NCI-H1105 treated with DMSO at 0.1 percent for 48 hours (cell line): Measurements from ENCODE around the gene RNF135.
A peak's percentile ranks its signal among the peaks of the same experiment; 100 is the strongest.
"Not testable (repeated sequence)": the region's sequence is repeated elsewhere in the genome, so short reads cannot be mapped to it uniquely, and the experiment has no call there.

ENCODE experiments used
- DNase-seq: peaks from one replicate; lab custom pipeline; 2025; lab: John Stamatoyannopoulos, UW

The RNF135 gene, protein sequence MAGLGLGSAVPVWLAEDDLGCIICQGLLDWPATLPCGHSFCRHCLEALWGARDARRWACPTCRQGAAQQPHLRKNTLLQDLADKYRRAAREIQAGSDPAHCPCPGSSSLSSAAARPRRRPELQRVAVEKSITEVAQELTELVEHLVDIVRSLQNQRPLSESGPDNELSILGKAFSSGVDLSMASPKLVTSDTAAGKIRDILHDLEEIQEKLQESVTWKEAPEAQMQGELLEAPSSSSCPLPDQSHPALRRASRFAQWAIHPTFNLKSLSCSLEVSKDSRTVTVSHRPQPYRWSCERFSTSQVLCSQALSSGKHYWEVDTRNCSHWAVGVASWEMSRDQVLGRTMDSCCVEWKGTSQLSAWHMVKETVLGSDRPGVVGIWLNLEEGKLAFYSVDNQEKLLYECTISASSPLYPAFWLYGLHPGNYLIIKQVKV

DNA sequence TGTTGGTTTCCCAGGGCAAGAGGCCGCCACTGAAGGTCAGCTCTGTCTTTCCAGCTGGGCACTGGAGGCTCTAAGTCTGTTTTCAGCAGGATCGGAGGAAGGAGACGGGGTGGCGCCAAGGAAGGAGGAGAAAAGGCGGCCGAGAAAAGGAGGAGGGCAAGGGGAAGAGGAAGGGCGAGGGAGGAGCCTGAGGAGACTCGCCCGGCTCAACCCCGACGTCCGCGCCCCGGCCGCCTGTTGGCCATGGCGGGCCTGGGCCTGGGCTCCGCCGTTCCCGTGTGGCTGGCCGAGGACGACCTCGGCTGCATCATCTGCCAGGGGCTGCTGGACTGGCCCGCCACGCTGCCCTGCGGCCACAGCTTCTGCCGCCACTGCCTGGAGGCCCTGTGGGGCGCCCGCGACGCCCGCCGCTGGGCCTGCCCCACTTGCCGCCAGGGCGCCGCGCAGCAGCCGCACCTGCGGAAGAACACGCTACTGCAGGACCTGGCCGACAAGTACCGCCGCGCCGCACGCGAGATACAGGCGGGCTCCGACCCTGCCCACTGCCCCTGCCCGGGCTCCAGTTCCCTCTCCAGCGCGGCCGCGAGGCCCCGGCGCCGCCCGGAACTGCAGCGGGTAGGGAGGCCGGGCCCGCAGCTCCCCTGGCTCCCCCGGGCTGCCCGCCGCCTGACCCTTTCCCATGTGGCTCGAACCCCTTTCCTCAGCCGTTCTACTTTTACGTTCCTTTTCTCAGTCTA is at the start of gene RNF135:
Gene RNF135, plus strand, starts transcription at position 209 of the 737 bp plus-strand sequence. Its CDS starts 35 bp downstream, at position 244.
- no peak for DNase-seq

DNA sequence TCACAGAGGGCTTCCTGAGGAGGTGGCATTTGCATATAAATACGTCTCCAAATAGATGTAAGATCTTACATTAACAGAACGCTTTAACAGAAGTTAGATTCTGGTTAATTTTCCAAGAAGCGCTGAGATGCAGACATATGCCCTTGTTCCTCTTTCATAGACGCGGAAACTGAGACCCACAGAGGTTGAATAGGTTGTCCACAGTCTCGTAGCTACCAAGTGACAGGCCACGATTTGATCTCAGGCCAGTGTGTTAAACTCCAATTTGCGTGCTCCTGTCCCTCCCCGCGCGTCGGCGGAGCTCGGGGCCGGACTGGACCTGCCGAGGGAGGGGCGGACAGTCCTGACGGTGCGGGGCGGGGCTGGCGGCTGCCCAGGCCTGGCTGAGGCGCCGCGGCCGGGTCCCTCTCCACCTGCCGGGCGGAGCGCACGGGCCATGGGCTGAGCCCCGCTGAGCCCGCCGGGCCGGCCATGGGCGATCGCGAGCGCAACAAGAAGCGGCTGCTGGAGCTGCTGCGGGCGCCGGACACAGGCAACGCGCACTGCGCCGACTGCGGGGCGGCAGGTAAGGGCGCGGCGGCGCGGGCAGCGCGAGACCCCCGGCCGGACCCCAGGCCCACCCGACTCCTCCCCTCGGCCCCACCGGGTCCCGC is 49.2 kb upstream of the RNF135 start, which contains the start of gene ADAP2:
Gene ADAP2, plus strand, starts transcription at position 402 of the 653 bp plus-strand sequence. Its CDS starts 70 bp downstream, at position 472.
- DNase-seq: no peak

DNA sequence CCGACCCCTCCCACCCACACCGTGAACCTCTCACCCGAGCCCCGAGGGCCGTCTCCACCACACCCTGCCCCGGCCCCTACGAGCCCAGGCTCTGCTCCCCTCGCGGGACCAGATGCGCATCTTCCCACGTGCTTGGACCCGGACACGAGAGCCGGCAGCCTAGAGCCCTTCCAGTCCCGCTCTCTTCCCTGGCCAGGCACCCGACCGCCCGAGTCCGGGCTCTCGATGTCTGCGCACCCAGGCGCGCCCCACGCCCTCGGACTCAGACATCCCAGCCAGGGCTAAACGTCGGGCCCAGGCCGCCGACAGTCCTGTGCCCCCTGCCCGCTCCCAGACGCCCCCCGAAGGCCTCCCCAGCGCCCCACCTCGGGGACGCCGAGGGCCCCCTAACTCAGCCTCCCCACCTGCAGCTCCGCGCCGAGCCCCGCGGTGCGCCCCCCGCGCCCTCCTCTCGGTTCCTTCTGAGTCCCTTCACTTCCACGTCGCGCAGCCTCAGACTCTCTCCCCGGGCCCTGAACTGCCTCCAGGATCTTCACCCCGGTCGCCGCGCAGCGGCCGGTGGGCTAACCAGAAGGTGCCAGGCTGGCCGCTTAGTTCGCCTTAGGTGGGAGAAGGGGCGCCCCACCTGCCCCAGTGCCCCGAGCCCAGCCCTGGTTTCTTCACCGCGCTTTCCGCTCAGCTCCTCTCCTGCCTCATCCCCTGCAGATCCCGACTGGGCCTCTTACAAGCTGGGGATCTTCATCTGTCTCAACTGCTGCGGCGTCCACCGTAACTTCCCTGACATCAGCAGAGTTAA is 48.4 kb upstream of the RNF135 start:
- no peak for DNase-seq

DNA sequence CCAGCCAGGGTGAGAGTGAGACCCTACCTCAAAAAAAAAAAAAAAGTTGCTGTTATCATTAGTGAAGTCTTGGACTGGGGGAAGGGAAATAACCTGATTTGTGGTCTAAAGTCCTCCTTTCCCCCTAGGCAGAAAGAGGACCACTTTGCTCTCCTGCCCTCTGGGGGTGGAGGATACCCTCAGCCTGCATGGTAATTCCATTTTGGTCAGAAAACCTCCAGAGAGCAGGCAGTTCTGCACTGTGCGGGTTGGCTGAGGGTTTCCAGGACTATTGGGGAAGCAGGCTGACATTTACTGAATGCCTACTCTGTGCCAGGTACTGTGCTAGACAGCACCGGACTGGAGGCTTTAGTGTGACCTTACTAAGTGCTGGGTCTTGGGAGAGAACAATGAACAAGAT is 46.5 kb upstream of the RNF135 start:
- no peak for DNase-seq

DNA sequence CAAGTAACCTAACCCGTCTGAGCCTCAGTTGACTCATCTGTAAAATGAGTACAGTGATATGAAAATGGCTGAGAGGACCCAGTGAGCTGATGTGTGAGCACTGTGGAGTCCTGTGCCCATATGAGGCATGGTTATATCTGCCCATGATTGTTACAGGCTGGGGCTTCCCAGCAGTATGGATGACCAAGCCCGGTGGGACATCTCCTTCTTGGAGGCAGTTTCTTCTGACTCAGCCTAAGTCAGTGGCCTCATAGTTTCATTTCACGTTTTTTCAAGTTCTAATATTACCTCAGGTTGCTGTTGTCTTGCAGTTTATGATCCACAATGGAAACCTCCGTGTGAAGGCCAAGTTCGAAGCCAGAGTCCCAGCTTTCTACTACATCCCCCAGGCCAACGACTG is 44.3 kb upstream of the RNF135 start:
- DNase-seq: no peak

DNA sequence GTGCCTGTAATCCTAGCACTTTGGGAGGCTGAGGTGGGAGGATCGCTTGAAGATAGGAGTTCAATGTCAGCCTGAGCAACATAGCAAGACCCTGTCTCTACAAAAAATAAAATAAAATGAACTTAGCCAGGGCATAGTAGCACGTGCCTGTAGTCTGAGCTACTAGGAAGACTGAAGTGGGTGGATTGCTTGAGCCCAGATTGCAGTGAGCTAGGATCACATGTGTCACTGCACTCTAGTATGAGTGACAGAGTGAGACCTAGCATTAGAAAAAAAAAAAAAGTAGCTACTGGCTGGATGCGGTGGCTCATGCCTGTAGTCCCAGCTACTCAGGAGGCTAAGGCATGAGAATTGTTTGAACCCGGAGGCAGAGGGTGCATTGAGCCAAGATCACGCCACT is 43.1 kb upstream of the RNF135 start:
- DNase-seq: no peak

DNA sequence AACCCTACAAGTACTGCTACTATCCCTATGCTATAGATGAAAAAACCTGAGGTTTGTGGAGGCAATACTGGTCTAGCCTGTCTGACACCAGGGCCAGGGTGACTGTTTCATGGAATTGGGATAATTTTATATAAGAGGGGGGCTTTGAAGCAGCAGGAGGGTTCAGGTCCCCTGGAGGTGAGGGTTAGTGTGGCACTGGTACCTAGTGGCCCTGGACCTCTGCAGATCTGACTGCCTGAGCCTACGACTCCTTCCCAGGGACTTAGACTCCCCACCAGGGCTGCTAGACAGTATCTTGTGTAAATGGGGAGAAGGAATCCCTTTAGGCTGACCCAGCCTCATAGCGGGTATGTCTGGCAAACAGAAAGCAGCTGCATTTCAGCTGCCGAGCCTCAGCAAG is 42.3 kb upstream of the RNF135 start:
- no peak for DNase-seq

DNA sequence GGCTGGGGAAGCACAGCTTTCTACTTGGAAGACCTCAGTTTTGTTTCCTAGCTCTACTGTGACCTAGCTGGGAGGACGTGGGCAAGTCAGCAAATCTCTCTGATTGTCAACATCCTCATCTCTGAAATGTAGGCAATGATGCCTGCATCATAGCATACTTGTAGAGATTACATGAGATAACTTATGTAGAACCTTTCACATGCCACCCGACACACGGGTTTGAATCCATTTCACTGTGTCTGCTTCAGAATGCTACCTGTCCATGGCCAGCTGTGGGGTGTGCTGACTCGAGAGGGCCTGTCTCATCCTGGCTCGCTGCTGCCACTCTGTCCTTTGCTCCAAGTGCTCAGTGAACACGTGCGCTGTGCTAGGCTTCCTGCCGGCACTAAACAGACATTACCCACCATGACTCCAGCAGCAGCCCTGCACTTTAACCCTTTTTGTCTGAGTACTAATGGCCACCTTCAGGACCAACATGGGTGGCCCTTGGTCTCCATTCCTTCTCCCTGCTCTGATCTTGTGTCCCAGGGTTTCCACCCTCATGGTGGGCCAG is 41.7 kb upstream of the RNF135 start:
- DNase-seq: no peak

DNA sequence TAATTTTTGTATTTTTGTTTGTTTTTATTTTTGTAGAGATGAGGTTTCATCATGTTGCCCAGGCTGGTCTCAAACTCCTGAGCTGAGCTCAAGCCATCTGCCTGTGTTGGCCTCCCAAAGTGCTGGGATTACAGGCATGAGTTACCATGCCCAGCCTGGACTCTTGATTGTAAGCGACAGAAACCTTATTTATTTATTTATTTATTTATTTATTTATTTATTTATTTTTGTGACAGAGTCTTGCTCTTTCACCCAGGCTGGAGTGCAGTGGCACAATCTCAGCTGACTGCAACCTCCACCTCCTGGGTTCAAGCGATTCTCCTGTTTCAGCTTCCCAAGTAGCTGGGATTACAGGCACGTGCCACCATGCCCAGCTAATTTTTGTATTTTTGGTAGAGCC is 41.0 kb upstream of the RNF135 start:
- not testable (repeated sequence) for DNase-seq

DNA sequence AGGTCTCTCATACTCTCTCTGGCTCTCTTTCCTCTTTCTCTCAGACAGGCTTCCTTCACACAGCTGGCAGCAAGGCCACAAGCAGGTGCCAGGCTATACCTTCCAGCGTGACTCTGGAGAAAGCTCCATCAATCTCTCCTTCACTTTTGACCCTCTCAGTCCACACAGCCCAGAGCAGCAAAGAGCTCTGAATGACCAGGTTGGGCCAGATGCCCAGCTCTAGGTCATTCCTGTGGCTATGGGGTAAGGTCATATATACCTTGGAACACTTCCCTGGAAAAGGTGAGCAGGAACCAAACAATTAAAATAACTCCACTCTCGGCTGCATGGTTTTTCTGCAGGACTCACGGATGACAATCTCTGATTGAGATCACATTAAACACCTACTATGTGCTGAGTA is 40.3 kb upstream of the RNF135 start:
- no peak for DNase-seq

DNA sequence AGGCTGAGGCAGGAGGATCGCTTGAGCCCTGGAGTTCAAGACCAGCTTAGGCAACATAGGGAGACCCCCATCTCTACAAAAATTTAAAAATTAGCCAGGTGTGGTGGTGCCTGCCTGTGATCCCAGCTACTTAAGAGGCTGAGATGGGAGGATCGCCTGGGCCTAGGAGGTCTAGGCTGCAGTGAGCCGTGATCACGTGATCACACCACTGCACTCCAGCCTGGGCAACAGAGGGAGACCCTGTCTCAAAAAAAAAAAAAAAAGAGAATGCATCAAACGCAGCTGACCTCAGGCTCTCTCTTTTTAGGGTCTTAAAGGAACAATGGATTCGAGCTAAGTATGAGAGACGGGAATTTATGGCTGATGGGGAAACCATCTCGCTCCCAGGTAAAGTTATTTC is 39.3 kb upstream of the RNF135 start:
- not testable (repeated sequence) for DNase-seq

DNA sequence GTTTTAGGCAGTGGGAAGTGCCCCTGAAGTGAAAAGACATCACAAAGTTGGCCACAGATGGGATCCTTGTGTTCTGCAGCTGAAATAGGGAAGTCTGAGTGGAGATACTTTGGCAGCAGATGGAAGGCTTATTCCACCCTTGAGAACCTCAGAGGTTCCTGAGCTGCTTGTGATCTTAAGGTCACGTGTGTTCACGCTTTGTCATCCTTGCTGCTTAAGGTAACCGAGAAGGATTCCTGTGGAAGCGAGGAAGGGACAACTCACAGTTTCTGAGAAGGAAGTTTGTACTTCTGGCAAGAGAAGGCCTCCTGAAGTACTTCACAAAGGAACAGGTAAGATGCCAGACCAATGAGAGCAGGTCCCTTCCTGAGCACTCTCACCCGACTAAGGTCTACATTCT is 36.9 kb upstream of the RNF135 start:
- no peak for DNase-seq

DNA sequence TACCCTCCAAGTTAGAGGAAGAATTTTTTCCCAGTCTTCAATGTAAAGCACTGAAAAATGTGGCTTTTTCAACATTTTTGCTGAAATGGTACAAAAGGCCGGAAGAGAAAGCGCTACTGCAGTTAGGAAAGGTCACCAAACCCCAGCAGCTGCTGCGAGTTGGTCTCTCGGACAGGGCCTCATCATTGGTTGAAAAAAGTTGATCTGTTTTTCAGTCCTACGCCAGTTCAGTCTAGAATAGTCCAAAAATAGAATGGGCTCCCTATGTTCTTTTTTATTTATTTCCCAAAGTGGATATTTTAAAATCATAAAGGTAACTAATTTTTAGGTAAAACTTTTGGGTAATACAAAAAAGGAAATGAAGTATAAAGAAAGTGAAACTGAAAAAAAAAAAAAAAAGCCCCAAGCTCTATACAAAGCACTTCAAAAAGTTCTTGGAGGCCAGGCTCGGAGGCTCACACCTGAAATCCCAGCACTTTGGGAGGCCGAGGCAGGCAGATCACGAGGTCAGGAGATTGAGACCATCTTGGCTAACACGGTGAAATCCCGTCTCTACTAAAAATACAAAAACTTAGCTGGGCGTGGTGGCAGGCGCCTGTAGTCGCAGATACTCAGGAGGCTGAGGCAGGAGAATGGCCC is 31.7 kb upstream of the RNF135 start:
- DNase-seq: no peak

DNA sequence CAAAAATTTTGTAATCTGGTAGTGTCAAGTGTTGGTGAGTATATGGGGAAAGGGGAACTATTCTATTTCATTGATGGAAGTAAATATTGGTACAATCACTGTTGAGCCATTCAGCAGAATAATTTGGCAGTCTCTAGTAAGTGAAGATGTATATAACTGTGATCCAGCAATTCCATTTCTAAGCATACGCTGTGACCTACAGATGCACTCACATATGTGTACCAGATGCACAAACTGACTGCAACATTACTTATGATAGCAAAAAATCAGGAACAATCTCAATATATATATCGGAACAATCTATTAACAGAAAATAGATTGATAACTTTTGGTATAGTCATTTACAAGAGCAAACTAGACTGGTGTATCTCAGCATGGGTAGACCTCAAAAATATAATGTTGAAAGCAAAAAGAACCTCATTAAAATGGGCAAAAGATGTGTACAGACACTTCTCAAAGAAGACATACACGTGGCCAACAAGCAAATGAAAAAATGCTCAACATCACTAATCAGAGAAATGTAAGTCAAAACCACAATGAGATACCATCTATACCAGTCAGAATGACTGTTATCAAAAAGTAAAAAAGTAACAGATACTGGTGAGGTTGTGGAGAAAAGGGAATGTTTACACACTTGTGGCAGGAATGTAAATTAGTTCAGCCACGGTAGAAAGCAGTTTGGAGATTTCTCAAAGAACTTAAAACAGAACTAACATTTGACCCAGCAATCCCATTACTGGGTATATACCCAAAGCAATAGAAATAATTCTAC is 28.3 kb upstream of the RNF135 start:
- DNase-seq: no peak

DNA sequence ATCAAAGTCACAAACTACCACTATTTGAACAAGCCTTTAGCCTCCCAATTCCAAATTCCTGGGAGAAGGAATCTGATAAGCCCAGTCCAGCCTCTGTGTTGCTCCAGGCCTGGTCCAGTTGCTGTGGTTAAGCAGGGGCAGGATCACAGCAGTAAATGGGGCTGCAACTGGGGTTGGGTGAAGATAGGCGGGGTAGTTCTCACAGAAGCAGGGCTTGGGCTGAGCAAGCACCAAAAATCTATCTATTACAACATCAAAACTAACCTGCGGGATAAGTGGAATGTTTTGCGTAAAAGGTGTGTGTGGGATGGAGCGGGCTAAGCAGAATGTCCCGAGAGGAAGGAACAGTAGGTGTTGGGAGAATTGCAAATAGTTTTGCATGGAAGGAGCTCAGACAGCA is 23.0 kb upstream of the RNF135 start:
- DNase-seq: no peak

DNA sequence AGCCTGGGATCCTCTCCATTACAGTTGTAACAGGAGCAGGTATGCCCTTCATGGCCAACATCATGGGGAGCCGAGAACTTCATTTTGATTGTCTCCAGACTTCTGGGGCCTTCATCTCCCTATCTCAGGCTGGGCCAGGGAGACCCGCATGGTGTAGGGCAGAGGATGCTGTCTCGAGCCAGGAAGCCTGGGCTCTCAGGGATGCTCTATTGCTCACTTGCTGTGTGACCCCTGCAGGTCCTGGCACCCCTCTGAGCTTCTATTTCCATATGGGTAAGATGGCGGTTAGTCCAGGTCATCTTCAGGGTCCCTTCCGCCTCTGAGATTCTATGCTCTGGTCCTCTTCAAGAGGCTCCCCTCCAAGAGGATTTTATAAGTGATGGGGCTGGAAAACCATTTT is 20.6 kb upstream of the RNF135 start:
- no peak for DNase-seq

DNA sequence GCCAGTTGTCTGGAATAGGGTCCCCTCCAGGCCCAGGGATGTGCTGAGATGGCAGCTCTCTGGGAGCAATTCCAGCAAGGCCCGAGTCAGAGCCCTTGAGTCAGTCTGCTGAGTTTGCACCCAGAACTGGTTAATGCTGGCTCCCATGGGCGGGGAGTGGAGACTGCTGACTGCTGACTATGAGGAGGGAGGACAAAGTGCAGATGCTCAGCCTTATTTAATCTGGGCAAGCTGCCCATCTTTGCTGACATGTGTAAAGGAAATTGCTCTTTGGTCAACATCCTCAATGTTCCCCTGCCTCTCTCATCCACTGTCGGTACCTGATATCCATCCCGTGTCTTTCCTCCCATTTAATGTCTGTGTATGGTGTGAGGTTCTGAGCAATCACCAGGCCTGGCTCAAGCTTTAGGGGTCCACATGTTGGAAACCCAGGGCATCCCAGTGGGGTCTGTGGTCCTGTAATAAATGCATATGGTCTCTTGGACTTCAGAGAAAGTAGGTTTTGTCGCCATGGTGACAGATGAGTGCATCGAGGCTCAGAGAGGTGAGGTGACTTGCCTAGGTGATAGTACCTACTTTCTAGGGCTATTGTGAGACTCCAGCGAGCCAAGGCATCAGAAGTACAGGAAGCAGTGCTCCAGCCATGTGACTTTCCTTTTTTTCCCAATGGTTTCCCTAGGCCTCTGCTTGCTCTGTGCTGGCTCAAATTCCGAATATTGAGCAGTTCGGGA is 20.0 kb upstream of the RNF135 start:
- DNase-seq: peak; percentile 85

DNA sequence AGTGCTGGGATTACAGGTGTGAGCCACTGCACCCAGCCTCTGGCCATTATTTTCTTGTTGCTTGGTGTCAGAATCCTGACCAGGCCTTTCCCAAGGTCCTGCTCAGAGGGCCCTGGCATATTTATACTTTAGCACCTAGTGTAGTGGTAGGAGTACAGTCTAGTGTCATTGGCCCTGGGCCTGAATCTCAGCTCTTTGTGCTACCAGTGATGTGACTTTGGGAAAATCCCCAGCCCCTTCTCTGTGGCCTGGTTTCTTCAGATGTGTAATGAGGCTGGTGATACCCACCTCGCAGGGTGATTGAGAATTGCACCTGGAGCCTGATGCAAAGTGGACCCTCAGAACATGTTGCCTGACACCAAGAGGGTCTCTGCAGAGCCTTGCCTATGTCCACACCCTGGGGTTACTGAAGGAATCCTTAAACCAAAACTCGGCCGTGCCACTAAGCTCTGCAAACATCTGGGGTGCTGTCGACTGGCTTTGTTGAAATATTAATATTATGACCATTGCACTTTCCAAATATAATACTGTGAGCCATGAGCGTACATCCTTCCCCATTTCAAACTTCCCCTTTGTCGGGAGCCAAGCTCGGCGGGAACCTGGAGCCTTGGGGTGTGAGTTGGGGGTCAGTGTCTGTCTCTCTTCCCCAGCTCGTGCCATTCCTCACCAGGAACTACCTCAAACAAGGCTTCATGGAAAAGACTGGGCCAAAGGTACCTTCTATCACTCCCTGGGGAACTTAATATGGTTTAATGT is 18.0 kb upstream of the RNF135 start:
- no peak for DNase-seq
